GM19193 (cell line): ENCODE measurements around the gene CRYBG1.

Experiments used
- POLR2A ChIP-seq: IDR thresholded peaks from 4 replicates; pipeline ENCODE4 v1.6.1; 2011; ENCODE audit not compliant: insufficient read depth, insufficient read length; ENCODE audit errors: extremely low read depth

CRYBG1 gene

GRCh38 chr6:106572436-106572835 lies 211.9 kb downstream of the CRYBG1 start:
- no peak for TF ChIP-seq POLR2A

GRCh38 chr6:106572875-106573585 lies 212.5 kb downstream of the CRYBG1 start:
- no peak for TF ChIP-seq POLR2A

GRCh38 chr6:106574741-106575458 lies 214.4 kb downstream of the CRYBG1 start:
- no peak for TF ChIP-seq POLR2A

GRCh38 chr6:106579281-106579680 lies 218.8 kb downstream of the CRYBG1 start:
- TF ChIP-seq POLR2A, result no peak

- TF ChIP-seq POLR2A, result no peak
Measured at GRCh38 chr6:106581468-106581867, 221.0 kb downstream of the CRYBG1 start.

GRCh38 chr6:106586815-106587415 lies 226.4 kb downstream of the CRYBG1 start:
- TF ChIP-seq POLR2A, result no peak

GRCh38 chr6:106591111-106591825 lies 230.8 kb downstream of the CRYBG1 start:
- TF ChIP-seq POLR2A, result no peak

- no peak for TF ChIP-seq POLR2A
Measured at GRCh38 chr6:106599440-106599839, 238.9 kb downstream of the CRYBG1 start.

- TF ChIP-seq POLR2A, result no peak
Measured at GRCh38 chr6:106600329-106600728, 239.8 kb downstream of the CRYBG1 start.

GRCh38 chr6:106608080-106608668 lies 247.7 kb downstream of the CRYBG1 start:
- TF ChIP-seq POLR2A, result no peak

GRCh38 chr6:106609699-106610098 lies 249.2 kb downstream of the CRYBG1 start:
- TF ChIP-seq POLR2A, result no peak

GRCh38 chr6:106611030-106611429 lies 250.5 kb downstream of the CRYBG1 start:
- TF ChIP-seq POLR2A, result no peak

- no peak for TF ChIP-seq POLR2A
Measured at GRCh38 chr6:106612671-106613416, 252.3 kb downstream of the CRYBG1 start.

GRCh38 chr6:106613590-106613989 lies 253.1 kb downstream of the CRYBG1 start:
- TF ChIP-seq POLR2A, result no peak
